GM19395 (cell line): ENCODE results near the gene RDH14.

Experiments
- ATAC-seq: cut with Tn5 transposase; IDR thresholded peaks from one replicate; pipeline ENCODE4 v1.9.1; 2021; ENCODE audit warnings: mild to moderate bottlenecking, moderate library complexity; ENCODE audit not compliant: unreplicated experiment

Gene RDH14

GRCh38 chr2:18578033-18578432, 17.6 kb upstream of the RDH14 start:
- ATAC-seq = no peak

GRCh38 chr2:18566145-18566769, 5.8 kb upstream of the RDH14 start:
- no peak for ATAC-seq

GRCh38 chr2:18560797-18561085, 288 bp upstream of the RDH14 start:
- ATAC-seq = peak; percentile 7

GRCh38 chr2:18559531-18560030, 872 bp downstream of the RDH14 start:
- ATAC-seq = no peak

- ATAC-seq = no peak
These were observed 2.0 kb downstream of the RDH14 start for GRCh38 chr2:18558458-18558857.

GRCh38 chr2:18557121-18557520, 3.3 kb downstream of the RDH14 start:
- ATAC-seq = no peak

GRCh38 chr2:18552351-18553077, 7.9 kb downstream of the RDH14 start:
- no peak for ATAC-seq

GRCh38 chr2:18551623-18552022, 8.8 kb downstream of the RDH14 start:
- ATAC-seq = no peak

GRCh38 chr2:18551169-18551568, 9.3 kb downstream of the RDH14 start:
- ATAC-seq = no peak

- no peak for ATAC-seq
These were observed 10.0 kb downstream of the RDH14 start for GRCh38 chr2:18550433-18550832.

- no peak for ATAC-seq
These were observed 11.4 kb downstream of the RDH14 start for GRCh38 chr2:18549083-18549482.

GRCh38 chr2:18548621-18549020, 11.8 kb downstream of the RDH14 start:
- no peak for ATAC-seq

GRCh38 chr2:18546567-18546966, 13.9 kb downstream of the RDH14 start:
- ATAC-seq = peak; percentile 63

GRCh38 chr2:18545384-18545783, 15.1 kb downstream of the RDH14 start:
- ATAC-seq = no peak

- no peak for ATAC-seq
These were observed 16.3 kb downstream of the RDH14 start for GRCh38 chr2:18544171-18544570.

GRCh38 chr2:18540872-18541271, 19.6 kb downstream of the RDH14 start:
- ATAC-seq = peak; percentile 79

GRCh38 chr2:18536697-18537096, 23.8 kb downstream of the RDH14 start:
- no peak for ATAC-seq

- ATAC-seq = no peak
These were observed 24.4 kb downstream of the RDH14 start for GRCh38 chr2:18536100-18536499.

GRCh38 chr2:18531194-18531593, 29.3 kb downstream of the RDH14 start:
- ATAC-seq = no peak

GRCh38 chr2:18527822-18528221, 32.6 kb downstream of the RDH14 start:
- no peak for ATAC-seq

GRCh38 chr2:18527326-18527725, 33.1 kb downstream of the RDH14 start:
- no peak for ATAC-seq

GRCh38 chr2:18526429-18526828, 34.0 kb downstream of the RDH14 start:
- no peak for ATAC-seq

GRCh38 chr2:18525852-18526251, 34.6 kb downstream of the RDH14 start:
- no peak for ATAC-seq
